ENCODE measurements around the gene TXLNB. TPM values are rescaled to one million over a fixed set of nuclear protein-coding genes. Genes with fewer than 3 reads are reported as not detected.

Gene TXLNB
- total and polyA plus RNA-seq, 5 experiments from 2014 or later = 0.11 to 1.7 (median 0.80) TPM; not detected in 1

- H3K4me1 Mint-ChIP-seq = peaks cover 19 to 41% (median 31%) of the 10 kb centered on the region in 4 donors
- H3K36me3 Mint-ChIP-seq = no peaks in the 10 kb centered on the region
- H3K27ac Mint-ChIP-seq = peak overlapping the region in 5 of 10 donors; percentile 29 to 92 (median 55)
- H3K27me3 Mint-ChIP-seq = no peaks in the 10 kb centered on the region
- no peak for DNase-seq
- POLR2A ChIA-PET = interaction anchor here (0.6 to 2.1 kb wide), 2 partner anchors 19 to 47 kb away, joined by 3 to 4 read pairs; partner anchors contain the start of gene CITED2
- peaks cover 0 to 9% (median 0%) of the 10 kb centered on the region in 9 donors for H3K9me3 Mint-ChIP-seq
- no peak for ATAC-seq
- no peak overlapping the region for H3K4me3 Mint-ChIP-seq
These were observed 35.2 kb upstream of the TXLNB start for GRCh38 chr6:139327038-139327437.

GRCh38 chr6:139325686-139326085 is 33.9 kb upstream of the TXLNB start:
- Mint-ChIP-seq H3K4me1 (peaks cover 19 to 41% (median 33%) of the 10 kb centered on the region in 4 donors), H3K9me3 (peaks cover 0 to 9% (median 0%) of the 10 kb centered on the region in 9 donors), H3K27ac (peak overlapping the region; percentile 56 to 99 (median 88)), H3K36me3 (no peaks in the 10 kb centered on the region), H3K27me3 (no peaks in the 10 kb centered on the region), H3K4me3 (peak overlapping the region in 7 of 10 donors; percentile 34 to 52 (median 49))
- DNase-seq (no peak), ATAC-seq (no peak)
- POLR2A ChIA-PET = interaction anchor here (2.1 to 4.9 kb wide), 2 partner anchors 20 to 35 kb away, joined by 4 to 59 read pairs; partner anchors contain the start of gene TXLNB

GRCh38 chr6:139325125-139325524 is 33.3 kb upstream of the TXLNB start:
- Mint-ChIP-seq H3K27me3 (no peaks in the 10 kb centered on the region), H3K36me3 (no peaks in the 10 kb centered on the region), H3K27ac (peak overlapping the region in 6 of 10 donors; percentile 3 to 99 (median 85)), H3K4me1 (peaks cover 19 to 41% (median 33%) of the 10 kb centered on the region in 4 donors), H3K9me3 (peaks cover 0 to 9% (median 0%) of the 10 kb centered on the region in 9 donors), H3K4me3 (no peak overlapping the region)
- DNase-seq (no peak), ATAC-seq (no peak)
- POLR2A ChIA-PET = interaction anchor here (1.2 to 4.9 kb wide), 3 partner anchors 34 to 50 kb away, joined by 3 to 59 read pairs (median 27); partner anchors contain the start of genes CITED2 and TXLNB

GRCh38 chr6:139324301-139324555 is 32.4 kb upstream of the TXLNB start:
- peak overlapping the region; percentile 90 to 100 (median 99) for H3K27ac Mint-ChIP-seq
- ATAC-seq = no peak
- no peaks in the 10 kb centered on the region for H3K36me3 Mint-ChIP-seq
- H3K4me3 Mint-ChIP-seq = peak overlapping the region; percentile 85 to 97 (median 88)
- H3K9me3 Mint-ChIP-seq = peaks cover 0 to 9% (median 0%) of the 10 kb centered on the region in 9 donors
- no peak for DNase-seq
- H3K27me3 Mint-ChIP-seq = no peaks in the 10 kb centered on the region
- POLR2A ChIA-PET = interaction anchor here (0.5 to 4.9 kb wide), 12 partner anchors 11 to 336 kb away, joined by 3 to 59 read pairs (median 3); partner anchors contain the start of genes CITED2, REPS1 and TXLNB
- H3K4me1 Mint-ChIP-seq = peaks cover 19 to 41% (median 33%) of the 10 kb centered on the region in 4 donors

GRCh38 chr6:139323511-139324300 is 31.9 kb upstream of the TXLNB start:
- Mint-ChIP-seq H3K9me3 (peaks cover 0 to 9% (median 0%) of the 10 kb centered on the region in 9 donors), H3K27me3 (no peaks in the 10 kb centered on the region), H3K27ac (peak overlapping the region; percentile 97 to 100 (median 99)), H3K4me1 (peaks cover 19 to 41% (median 33%) of the 10 kb centered on the region in 4 donors), H3K4me3 (peak overlapping the region; percentile 85 to 97 (median 88)), H3K36me3 (no peaks in the 10 kb centered on the region)
- DNase-seq = peak; percentile 58 to 94 (median 84)
- POLR2A ChIA-PET = interaction anchor here (0.5 to 4.9 kb wide), 15 partner anchors 10 to 641 kb away, joined by 3 to 59 read pairs (median 3); partner anchors contain the start of genes CITED2, REPS1 and TXLNB
- peak; percentile 86 to 87 for ATAC-seq

GRCh38 chr6:139320081-139320480 is 28.3 kb upstream of the TXLNB start:
- no peak overlapping the region for H3K27ac Mint-ChIP-seq
- no peak for DNase-seq

GRCh38 chr6:139316622-139317317 is 25.0 kb upstream of the TXLNB start:
- peak overlapping the region in 5 of 10 donors; percentile 5 to 71 (median 53) for H3K27ac Mint-ChIP-seq
- ATAC-seq = no peak
- POLR2A ChIA-PET = interaction anchor here (0.6 to 1.3 kb wide), 3 partner anchors 9 to 88 kb away, joined by 3 to 6 read pairs (median 3); partner anchors contain the start of gene TXLNB
- peaks cover 7 to 10% (median 8%) of the 10 kb centered on the region in 4 donors for H3K4me1 Mint-ChIP-seq
- H3K9me3 Mint-ChIP-seq = peaks cover 0 to 10% (median 2%) of the 10 kb centered on the region in 9 donors
- H3K4me3 Mint-ChIP-seq = no peak overlapping the region
- H3K36me3 Mint-ChIP-seq = peaks cover 0 to 4% (median 3%) of the 10 kb centered on the region in 3 donors
- H3K27me3 Mint-ChIP-seq = no peaks in the 10 kb centered on the region
- no peak for DNase-seq

More at GRCh38 chr6:139320081-139320480, 28.3 kb upstream of the TXLNB start:
- no peaks in the 10 kb centered on the region for H3K27me3 Mint-ChIP-seq
- peaks cover 14 to 36% (median 32%) of the 10 kb centered on the region in 4 donors for H3K4me1 Mint-ChIP-seq
- no peak for ATAC-seq
- H3K4me3 Mint-ChIP-seq = no peak overlapping the region
- H3K36me3 Mint-ChIP-seq = peaks cover 0 to 4% (median 3%) of the 10 kb centered on the region in 3 donors
- POLR2A ChIA-PET = no interaction called here
- peaks cover 0 to 10% (median 4%) of the 10 kb centered on the region in 9 donors for H3K9me3 Mint-ChIP-seq

- peaks cover 0 to 10% (median 2%) of the 10 kb centered on the region in 9 donors for H3K9me3 Mint-ChIP-seq
- H3K27me3 Mint-ChIP-seq = no peaks in the 10 kb centered on the region
- H3K36me3 Mint-ChIP-seq = peaks cover 0 to 4% (median 3%) of the 10 kb centered on the region in 3 donors
- ATAC-seq (no peak), DNase-seq (no peak)
- POLR2A ChIA-PET = interaction anchor here (2.4 kb wide), 1 partner anchor 10 kb away, joined by 7 read pairs; no protein-coding TSS in a partner anchor
- H3K27ac Mint-ChIP-seq = peak overlapping the region in 2 of 10 donors; percentile 38 to 57
- H3K4me1 Mint-ChIP-seq = peaks cover 7 to 18% (median 8%) of the 10 kb centered on the region in 4 donors
- no peak overlapping the region for H3K4me3 Mint-ChIP-seq
These were observed 22.2 kb upstream of the TXLNB start for GRCh38 chr6:139313784-139314545.

GRCh38 chr6:139313229-139313628 is 21.4 kb upstream of the TXLNB start:
- peaks cover 6 to 18% (median 9%) of the 10 kb centered on the region in 4 donors for H3K4me1 Mint-ChIP-seq
- peaks cover 0 to 8% (median 2%) of the 10 kb centered on the region in 9 donors for H3K9me3 Mint-ChIP-seq
- H3K36me3 Mint-ChIP-seq = peaks cover 0 to under 1% (median under 1%) of the 10 kb centered on the region in 3 donors
- no peak for ATAC-seq
- POLR2A ChIA-PET = interaction anchor here (0.7 to 2.4 kb wide), 2 partner anchors 10 to 30 kb away, joined by 3 to 7 read pairs; no protein-coding TSS in a partner anchor
- DNase-seq = no peak
- no peak overlapping the region for H3K4me3 Mint-ChIP-seq
- H3K27me3 Mint-ChIP-seq = no peaks in the 10 kb centered on the region
- H3K27ac Mint-ChIP-seq = peak overlapping the region in 3 of 10 donors; percentile 21 to 70 (median 24)

GRCh38 chr6:139311831-139312230 is 20.0 kb upstream of the TXLNB start:
- DNase-seq (no peak), ATAC-seq (no peak)
- peaks cover 0 to 4% (median 0%) of the 10 kb centered on the region in 9 donors for H3K9me3 Mint-ChIP-seq
- H3K27me3 Mint-ChIP-seq = no peaks in the 10 kb centered on the region
- POLR2A ChIA-PET = no interaction called here
- no peak overlapping the region for H3K4me3 Mint-ChIP-seq
- H3K27ac Mint-ChIP-seq = peak overlapping the region in 1 of 10 donors; percentile 56
- H3K36me3 Mint-ChIP-seq = no peaks in the 10 kb centered on the region
- peaks cover 6 to 16% (median 8%) of the 10 kb centered on the region in 4 donors for H3K4me1 Mint-ChIP-seq

- DNase-seq (no peak), ATAC-seq (no peak)
- Mint-ChIP-seq H3K4me1 (peaks cover 3 to 17% (median 4%) of the 10 kb centered on the region in 4 donors), H3K4me3 (no peak overlapping the region), H3K27me3 (no peaks in the 10 kb centered on the region), H3K27ac (peak overlapping the region in 1 of 10 donors; percentile 14), H3K36me3 (no peaks in the 10 kb centered on the region), H3K9me3 (no peaks in the 10 kb centered on the region)
- POLR2A ChIA-PET = no interaction called here
These were observed 17.3 kb upstream of the TXLNB start for GRCh38 chr6:139308936-139309603.

Measured in naive thymus-derived CD8-positive, alpha-beta T cell (primary cell).